HG02588 (cell line): ENCODE data around the gene MYO7B.

ENCODE experiments used
- ATAC-seq: cut with Tn5 transposase; IDR thresholded peaks from one replicate; pipeline ENCODE4 v1.9.1; 2021; ENCODE audit warnings: mild to moderate bottlenecking, moderate library complexity; ENCODE audit not compliant: unreplicated experiment

The MYO7B gene

GRCh38 chr2:127607399-127607908 lies 72.0 kb downstream of the MYO7B start:
- no peak for ATAC-seq

- no peak for ATAC-seq
Measured at GRCh38 chr2:127608061-127609030, 72.9 kb downstream of the MYO7B start.

DNA sequence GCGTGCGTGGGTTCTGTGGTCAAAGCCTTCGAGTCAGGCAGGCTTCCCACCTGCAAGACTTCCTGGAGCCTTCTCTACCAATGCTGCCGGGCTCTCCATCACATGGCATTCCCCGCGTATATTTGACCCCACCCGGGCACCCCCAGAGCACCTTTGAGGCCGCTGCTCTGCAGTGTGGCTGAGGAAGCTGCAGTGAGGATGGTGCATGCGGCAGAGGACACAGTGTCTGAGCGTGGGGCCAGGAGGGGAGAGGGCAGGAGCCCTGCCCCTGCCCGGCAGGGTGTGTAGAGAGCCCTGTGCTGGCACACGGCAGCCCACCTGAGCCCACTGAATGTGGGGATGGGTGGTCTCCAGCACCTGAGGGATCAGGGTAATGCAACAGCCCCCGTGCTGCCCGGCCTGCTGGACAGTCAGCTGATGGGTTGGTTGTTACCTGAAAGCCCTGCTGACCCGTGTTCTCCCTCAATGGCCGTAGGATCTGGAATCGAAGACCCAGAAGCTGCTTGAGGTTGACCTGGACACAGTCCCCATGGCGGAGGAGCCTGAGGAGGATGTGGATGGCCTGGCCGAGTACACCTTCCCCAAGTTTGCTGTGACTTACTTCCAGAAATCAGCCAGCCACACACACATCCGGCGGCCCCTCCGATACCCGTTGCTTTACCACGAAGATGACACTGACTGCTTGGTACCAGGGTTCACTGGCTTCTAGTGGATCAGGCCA lies 73.7 kb downstream of the MYO7B start:
- no peak for ATAC-seq

- no peak for ATAC-seq
Measured at GRCh38 chr2:127609818-127610217, 74.3 kb downstream of the MYO7B start.

DNA sequence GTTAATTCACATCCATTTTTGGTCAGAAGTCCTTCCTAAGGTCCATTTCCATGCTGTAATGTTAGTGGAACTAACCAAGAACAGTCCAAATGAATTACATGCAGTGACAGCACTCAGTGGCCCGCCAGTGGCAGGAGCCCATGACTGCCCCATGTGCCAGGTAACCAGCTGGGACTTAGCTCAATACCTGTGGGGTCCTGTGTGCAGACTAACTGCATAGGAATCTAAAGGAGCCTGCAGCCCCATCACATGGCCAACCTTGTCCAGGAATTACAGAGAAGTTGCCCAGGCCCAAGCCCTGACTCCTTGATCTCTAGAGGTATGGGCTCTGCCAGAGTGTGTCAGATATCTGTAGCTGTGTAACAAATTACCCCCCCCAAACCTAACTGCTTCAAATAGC lies 75.1 kb downstream of the MYO7B start:
- ATAC-seq, result no peak

- no peak for ATAC-seq
Measured at GRCh38 chr2:127611076-127611925, 75.8 kb downstream of the MYO7B start.

- ATAC-seq, result no peak
Measured at GRCh38 chr2:127612111-127612822, 76.8 kb downstream of the MYO7B start.

GRCh38 chr2:127614246-127614645 lies 78.8 kb downstream of the MYO7B start:
- no peak for ATAC-seq

GRCh38 chr2:127614731-127615130 lies 79.2 kb downstream of the MYO7B start:
- no peak for ATAC-seq

- no peak for ATAC-seq
Measured at GRCh38 chr2:127615511-127616166, 80.2 kb downstream of the MYO7B start.

DNA sequence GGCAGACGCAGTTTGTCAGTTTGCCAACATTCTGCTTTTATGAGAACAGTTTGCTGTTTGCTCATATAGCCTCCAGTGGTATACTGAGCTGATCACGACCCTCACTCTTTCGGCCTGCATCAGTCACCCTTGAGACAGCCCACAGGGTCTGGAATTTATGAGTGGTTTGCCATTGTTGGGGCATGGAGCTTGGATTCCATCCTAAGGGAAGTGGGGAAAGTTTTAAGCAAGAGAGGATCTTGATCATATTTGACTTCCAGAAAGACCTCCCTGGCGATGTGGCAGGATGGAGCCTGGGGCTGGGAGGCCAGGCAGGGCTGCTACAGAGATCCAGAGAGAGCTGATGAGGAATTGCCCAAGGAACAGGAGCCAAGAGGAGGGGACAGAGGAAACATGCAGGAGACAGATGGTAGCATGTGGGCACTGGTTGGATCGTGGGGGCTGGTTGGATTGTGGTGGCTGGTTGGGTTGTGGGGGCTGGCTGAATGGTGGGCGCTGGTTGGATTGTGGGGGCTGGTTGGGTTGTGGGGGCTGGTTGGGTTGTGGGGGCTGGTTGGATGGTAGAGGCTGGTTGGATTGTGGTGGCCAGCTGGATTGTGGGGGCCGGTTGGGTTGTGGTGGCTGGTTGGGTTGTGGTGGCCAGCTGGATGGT lies 83.2 kb downstream of the MYO7B start:
- no peak for ATAC-seq

DNA sequence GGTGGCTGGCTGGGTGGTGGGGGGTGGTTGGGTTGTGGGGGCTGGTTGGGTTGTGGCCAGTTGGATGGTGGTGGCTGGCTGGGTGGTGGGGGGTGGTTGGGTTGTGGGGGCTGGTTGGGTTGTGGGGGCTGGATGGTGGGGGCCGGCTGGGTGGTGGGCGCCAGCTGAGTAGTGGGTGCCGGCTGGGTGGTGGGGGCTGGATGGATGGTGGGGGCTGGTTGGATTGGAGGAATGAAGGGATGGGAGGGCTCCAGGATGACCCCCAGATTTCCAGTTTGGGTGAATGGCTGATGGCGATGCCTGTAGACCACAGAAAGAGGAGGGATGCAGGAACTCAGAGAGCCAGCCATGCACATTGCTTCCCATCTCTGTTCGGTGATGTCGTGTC lies 83.7 kb downstream of the MYO7B start:
- ATAC-seq, result no peak

DNA sequence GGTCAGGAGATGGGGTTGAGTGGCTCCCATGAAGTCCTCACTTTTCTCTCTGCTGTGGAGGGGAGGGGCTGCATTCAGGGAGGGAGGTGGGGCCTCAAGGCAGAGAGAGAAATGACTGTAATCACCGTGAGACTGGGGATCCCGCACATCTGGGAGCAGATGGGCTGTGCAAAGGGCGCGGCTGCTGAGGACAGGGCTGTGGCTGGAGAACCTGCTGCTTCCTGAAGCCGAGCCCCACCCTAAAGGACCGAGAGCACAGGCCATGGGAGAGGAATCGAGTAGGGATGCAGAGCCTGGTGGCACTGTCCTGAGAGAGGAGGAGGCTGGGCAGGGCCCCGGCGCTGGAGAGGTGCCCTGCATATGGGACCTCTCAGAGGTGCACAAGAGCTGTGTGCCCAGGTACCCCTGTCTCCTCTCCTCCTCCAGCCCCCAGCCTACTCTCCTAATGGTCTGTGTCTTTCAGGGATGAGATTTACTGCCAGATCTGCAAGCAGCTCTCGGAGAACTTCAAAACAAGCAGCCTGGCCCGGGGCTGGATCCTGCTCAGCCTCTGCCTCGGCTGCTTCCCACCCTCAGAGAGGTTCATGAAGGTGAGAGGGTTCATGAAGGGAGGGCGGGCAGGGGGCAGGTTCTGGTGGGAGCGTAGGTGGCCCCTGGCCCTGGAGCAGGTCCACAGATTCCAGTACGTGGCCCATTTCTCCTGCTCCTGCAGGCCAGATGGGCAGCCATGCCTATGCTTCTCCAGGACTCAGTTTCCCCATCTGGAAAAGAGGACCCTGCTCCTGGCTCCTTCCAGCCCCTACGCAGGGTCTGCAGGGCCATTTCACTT lies 84.6 kb downstream of the MYO7B start:
- ATAC-seq, result no peak

DNA sequence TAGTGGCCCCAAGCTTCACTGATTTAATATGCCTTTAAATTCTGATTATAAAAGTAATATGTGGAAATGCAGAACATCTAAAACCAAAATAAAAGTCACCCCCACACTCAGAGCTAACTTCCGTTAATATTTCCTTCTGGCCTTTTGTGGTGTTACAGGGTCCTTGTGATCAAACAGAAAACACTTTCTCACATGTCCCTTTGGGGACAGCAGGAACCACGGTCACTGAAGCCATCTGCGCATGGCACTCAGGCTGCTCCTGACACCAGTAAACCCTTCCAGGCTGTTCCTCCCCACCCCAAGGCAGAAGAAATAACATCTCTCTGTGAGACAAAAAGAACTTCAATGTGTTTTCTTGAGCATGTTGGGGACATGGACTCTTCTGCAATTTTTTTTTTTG lies 85.4 kb downstream of the MYO7B start:
- ATAC-seq, result no peak

DNA sequence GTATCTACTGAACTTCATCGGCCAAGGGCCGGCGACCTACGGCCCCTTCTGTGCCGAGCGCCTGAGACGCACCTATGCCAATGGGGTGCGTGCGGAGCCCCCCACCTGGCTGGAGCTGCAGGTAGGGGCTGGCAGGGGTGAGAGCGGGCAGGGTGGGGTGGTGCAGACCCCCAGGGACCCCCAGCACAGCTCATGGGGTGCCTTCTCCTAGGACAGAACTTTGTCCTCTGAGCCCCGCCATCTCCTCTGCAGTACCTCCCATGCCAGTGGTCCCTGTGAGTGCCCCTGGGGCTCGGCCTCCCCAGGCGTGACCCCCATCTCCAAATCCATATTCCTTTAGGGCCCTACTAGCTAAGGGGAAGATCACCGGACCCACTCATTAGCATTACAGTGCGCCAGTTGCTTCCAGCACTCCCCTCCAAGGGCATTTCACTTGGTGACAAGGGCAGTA lies 86.5 kb downstream of the MYO7B start:
- ATAC-seq, result no peak

GRCh38 chr2:127622561-127623387 lies 87.3 kb downstream of the MYO7B start:
- no peak for ATAC-seq
